Subcutaneous adipose tissue (tissue), 4 donors: ENCODE data around the gene MYBBP1A. TPM values are rescaled to one million over a fixed set of nuclear protein-coding genes. Genes with fewer than 3 reads are reported as not detected.

ENCODE experiments used
- total RNA-seq, 4 donors: library from RNA; depleted of rRNA; stranded (reverse); fragments of >200 nt; gene quantifications; one replicate each; pipeline ENCODE4 v1.1.0, GENCODE V29; 2016
- TF ChIP-seq, protein P1 (sequence below): fragments of 450-650 bp; IDR thresholded peaks from one replicate; pipeline ENCODE4 v1.5.1; 2016; ENCODE audit warnings: low read depth, mild to moderate bottlenecking, control low read depth, antibody characterized with exemption, moderate library complexity

Gene MYBBP1A
- total RNA-seq, 4 donors from 2014 or later: 16.5 to 34.7 (median 28.7) TPM

DNA sequence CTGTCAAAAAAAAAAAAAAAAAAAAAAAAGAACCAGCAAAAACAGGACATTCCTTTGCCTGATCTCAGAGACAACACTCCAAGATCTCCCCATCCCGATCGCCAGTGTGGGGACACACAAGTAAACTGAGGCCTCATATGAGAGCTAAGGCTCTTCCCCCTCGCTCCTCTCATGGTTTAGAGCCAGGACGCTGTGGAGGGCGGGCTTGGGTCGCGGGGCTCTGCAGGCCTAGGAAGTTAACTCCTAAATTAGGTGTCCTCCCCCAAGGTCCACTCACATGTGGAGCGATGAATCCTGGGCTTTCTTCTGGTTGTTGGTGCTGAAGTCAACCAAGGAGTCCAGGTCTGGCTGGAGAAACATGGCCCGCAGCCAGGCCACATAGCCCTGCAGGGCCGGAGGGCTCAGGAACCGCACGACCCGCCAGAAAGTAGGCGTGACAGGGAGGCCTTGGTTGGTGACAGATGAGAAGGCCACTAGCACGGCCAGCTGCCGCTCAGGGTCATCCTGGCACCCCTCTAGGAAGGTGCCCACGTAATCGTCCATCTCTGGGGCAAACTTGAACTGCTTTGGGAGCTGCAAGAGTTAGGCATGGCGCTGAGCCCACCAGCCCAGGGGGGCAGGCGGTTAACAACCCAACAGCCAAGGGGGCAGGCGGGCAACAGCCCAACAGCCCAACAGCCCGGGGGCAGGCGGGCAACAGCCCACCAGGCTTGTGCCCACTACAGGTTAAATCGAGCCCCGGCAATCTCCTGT, 5.2 kb downstream of the MYBBP1A start:
- TF ChIP-seq, protein P1, sequence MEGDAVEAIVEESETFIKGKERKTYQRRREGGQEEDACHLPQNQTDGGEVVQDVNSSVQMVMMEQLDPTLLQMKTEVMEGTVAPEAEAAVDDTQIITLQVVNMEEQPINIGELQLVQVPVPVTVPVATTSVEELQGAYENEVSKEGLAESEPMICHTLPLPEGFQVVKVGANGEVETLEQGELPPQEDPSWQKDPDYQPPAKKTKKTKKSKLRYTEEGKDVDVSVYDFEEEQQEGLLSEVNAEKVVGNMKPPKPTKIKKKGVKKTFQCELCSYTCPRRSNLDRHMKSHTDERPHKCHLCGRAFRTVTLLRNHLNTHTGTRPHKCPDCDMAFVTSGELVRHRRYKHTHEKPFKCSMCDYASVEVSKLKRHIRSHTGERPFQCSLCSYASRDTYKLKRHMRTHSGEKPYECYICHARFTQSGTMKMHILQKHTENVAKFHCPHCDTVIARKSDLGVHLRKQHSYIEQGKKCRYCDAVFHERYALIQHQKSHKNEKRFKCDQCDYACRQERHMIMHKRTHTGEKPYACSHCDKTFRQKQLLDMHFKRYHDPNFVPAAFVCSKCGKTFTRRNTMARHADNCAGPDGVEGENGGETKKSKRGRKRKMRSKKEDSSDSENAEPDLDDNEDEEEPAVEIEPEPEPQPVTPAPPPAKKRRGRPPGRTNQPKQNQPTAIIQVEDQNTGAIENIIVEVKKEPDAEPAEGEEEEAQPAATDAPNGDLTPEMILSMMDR: no peak

DNA sequence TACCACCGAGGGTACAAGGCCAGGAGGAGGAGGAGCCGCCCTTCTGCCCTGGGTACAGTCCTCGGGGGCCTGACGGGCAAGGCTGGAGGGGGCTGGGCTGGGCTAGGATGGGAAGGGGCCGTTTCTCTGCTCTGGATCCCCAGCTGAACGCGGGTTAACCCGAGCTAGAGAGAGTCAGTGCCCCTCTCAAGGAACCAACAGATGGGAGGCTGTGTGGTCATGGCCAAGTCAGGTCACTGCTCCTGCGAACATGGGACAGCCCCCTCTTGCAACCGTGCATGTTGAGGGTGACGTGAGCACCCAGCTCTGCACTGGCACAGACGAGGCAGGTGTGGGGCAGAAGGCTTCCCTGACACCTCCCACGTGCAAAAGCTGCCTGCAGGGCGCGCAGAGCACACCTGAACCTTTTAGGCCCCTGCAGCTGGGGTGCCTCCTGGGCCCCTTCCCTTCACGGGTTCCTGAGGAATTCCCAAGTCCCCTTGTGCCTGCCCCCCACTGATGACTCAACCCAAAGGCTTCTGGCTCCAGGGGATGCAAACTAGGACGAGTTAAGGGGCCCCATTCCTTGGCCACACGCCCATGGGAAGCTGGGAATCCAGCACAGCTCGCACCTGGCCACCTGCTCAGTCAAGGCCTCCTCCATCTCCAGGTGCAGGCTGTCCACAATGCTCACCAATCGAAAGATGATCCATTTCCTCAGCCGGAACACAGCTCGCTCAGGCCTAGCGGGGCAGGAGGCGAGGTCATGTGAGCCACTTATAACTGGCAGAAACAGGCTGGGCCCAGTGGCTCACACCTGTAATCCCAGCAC, 6.3 kb downstream of the MYBBP1A start:
- TF ChIP-seq, protein P1: no peak

DNA sequence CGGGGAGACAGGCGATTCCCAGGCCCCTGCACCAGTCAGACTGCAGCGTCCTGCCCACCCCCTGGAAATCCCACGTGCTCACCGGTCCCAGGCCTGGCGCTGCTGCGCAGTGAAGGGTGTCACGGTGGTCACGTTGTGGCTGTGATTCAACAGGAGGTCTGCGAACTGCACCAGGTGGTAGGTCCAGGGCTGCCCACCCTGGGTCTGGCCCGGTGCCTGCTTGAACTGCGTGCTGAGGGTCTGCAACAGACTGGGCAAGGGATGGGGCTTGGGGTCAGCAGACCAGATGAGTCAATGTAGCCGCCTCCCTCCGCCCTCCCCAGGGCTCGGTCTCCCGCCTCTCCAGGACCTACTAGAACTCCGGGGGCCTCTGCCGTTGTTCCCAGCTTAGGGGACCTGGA, 7.1 kb downstream of the MYBBP1A start:
- TF ChIP-seq, protein P1: no peak

DNA sequence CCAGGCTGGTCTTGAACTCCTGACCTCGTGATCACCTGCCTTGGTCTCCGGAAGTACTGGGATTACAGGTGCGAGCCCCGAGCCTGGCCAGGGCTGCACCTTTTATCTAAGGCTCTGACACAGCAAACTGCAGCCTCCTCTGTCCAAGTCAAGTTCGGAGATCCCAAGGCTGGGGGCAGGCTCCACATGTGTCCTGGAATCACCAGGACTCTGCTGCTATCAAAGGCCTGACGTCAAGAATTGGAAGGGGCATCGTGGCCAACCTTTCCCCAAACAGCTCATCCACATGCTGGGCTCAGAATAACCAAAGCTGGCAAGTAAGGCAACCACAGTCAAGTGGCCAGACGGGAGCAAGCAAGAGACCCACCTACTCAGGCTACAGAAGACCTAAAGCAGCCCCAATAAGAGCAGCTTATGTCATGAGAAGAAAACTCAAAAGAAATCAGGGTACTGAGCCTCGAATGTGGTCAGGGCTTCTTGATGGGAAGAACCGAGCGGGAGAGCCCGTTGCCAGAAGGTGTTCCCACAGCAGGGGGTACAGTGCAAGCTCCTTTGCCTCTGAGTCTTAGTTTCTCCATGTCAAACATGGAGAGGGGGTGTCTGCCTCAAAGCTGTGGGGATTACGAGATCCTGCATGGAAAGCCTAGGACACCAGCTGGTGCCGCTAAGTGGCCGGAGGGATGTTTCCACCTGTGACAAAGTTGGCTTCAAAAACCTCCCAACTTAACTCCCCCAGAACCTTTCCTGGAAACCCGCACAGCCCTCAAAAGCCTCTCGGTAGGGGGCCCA, 7.9 kb downstream of the MYBBP1A start:
- TF ChIP-seq, protein P1: no peak

DNA sequence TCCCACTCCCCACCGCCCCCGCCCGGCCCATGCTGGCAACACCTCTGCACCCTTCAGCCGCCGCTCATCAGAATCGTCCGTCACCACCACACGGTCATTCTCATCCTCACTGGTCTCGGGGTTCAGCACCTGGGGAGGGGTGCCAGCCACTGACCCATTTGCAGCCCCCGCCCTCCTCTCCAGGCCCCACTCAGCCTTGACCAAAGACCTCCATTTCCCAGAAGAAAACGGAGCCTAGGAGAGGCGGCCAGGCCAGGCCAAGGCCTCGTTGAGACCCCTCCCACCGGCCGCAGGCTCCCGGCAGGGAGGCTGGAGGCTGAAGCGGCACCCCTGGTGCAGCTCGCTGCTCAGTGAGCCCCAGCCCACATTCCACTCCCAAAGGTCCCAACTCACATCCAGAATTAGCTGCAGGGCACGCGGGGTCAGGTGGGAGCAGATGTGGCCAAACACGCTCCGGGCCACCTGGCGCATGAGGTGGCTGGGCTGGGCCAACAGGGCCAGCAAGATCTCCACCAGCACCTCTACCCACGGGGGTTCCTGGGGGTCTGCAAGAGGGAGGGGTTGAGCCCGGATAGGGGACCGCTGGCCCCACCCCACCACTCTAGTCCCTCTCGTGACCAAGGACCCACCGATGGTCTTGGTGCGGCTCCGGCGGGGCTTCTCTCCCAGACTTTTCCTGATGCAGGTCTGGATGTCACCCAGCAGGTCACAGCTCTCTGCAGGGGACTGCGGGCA, 9.8 kb downstream of the MYBBP1A start:
- TF ChIP-seq, protein P1: no peak

DNA sequence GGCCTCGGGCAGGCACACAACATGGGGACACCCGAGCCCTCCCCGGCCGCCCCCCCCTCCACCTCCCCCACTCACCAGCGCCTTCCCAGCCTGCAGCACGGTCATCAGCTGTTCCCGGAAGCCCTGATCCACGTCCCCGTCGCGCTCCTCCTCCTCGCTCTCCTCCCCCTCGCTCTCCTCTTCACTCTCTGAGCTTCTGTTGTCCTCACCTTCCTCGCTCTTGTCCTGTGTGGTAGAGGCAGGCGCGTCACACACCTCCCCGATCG, 10.3 kb downstream of the MYBBP1A start:
- TF ChIP-seq, protein P1: no peak
